Measurements from ENCODE around the gene SOX18.

GRCh38 chr20:64077541-64077875 lies 28.1 kb upstream of the SOX18 start:
- TF ChIP-seq CTCF (IDR thresholded peaks at IDR 0.05) (no peak), ZFX (IDR thresholded peaks at IDR 0.05; ENCODE audit: borderline replicate concordance) (no peak)

Data from 22Rv1 (cell line).